Urothelium cell line (cell line): ENCODE results near the gene PLEKHM2.

Experiments
- DNase-seq: peaks from one replicate; pipeline ENCODE4 v3.0.0; 2011; ENCODE audit warnings: low spot score, mixed read lengths
- FAIRE-seq: peaks from 2 replicates; lab custom pipeline; 2011; peaks lifted over from hg19 to GRCh38; lab: Jason Lieb, UNC

Gene PLEKHM2

DNA sequence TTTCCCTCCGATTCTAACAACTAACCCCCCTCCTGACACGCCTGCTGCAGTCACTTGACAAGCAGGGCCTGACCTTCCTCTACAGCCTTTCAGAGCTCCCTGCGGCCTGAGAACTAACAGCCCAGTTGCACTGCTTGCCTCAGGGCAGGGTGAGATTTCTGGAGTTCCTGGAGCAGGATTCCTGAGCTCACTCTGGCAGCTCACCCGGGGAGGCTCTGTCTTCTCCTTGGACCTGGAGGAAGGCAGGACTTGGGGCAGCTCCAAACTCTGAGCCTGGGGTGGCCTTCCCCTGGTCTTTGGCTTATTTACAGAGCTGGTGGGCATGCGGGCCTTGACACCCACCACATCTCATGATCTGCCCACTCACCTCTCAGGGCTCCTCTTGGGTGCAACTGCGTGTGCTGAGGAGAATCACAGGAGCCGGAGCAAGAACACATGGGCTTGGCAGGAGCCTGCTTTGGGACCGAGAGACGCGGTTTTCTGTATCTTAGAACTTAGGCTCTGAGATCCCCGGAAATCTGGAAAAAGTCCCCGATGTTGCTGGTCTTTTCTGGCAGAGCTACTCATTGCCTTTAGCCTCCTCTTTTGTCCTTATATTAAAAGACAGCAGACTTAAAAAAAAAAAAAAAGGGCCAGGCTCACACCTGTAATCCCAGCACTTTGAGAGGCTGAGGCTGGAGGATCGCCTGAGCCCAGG, 38.9 kb downstream of the PLEKHM2 start:
- DNase-seq (no peak), FAIRE-seq (no peak)

GRCh38 chr1:15723631-15724246, 39.6 kb downstream of the PLEKHM2 start:
- no peak for DNase-seq
- FAIRE-seq = no peak

DNA sequence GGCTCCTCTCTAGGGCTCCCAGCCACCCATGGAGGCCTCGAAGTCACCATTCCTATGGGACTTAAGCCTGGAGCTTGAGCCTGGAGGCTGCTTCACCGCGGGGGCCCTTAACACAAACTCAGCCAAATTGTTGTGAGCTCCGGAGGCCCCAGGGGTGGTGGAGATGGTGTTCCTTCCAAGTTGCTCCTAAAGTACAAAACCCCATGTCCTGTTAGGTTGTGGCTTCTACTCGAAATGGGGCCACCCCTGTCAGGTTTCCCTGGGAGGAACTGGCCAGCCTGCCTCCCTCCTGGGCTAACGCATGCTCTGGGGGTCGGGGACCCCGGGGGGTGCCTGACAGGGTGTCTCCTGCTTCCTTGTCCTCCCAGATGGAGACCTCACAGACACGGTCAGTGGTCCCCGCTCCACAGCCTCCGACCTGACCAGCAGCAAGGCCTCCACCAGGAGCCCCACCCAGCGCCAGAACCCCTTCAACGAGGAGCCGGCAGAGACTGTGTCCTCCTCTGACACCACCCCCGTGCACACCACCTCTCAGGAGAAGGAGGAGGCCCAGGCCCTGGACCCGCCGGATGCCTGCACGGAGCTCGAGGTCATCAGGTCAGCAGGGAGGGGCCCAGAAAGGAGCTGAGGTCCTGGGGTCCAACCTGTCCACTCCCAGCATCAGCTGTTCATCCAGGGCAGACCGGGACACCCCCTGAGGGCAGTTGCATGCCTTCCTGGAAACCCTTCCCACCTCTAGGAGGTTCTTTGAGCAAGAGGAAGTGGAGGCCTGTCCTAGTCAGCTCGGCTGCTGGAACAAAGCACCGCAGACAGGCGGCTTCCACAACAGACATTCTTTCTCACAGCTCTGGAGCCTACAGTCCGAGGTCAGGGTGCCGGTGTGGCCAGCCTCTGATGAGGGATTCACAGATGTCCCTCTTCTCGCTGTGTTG, 41.1 kb downstream of the PLEKHM2 start:
- DNase-seq (no peak), FAIRE-seq (no peak)

GRCh38 chr1:15726508-15726907, 42.4 kb downstream of the PLEKHM2 start:
- FAIRE-seq (no peak), DNase-seq (no peak)

- FAIRE-seq (no peak), DNase-seq (no peak)
These were observed 42.9 kb downstream of the PLEKHM2 start for GRCh38 chr1:15727021-15727420.

GRCh38 chr1:15727424-15727823, 43.3 kb downstream of the PLEKHM2 start:
- no peak for DNase-seq
- no peak for FAIRE-seq

GRCh38 chr1:15727866-15728534, 43.9 kb downstream of the PLEKHM2 start:
- DNase-seq (no peak), FAIRE-seq (peak; percentile 61)

GRCh38 chr1:15728937-15729657, 45.0 kb downstream of the PLEKHM2 start:
- FAIRE-seq = no peak
- no peak for DNase-seq

- no peak for DNase-seq
- no peak for FAIRE-seq
These were observed 46.3 kb downstream of the PLEKHM2 start for GRCh38 chr1:15730423-15730822.

DNA sequence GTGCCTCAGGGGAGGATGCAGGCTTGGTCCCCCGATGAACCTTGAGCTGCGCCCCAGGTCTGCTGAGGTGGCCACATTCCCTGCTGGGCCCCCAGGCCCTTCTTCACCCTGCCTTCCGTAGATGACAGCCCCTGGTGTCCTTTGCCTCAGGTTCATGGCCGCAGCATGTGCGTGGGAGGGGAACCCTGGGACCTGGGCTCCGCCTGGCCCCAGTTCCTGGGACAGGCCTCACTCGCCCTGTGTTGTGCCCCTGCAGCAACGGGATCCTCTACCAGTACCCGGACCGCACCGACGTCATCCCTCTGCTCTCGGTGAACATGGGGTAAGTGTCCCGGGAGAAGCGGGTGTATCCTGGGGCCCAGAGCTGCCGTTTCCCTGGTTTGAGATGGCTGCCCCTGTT, 46.8 kb downstream of the PLEKHM2 start:
- DNase-seq (no peak), FAIRE-seq (no peak)

GRCh38 chr1:15731735-15732685, 47.9 kb downstream of the PLEKHM2 start:
- DNase-seq (no peak), FAIRE-seq (no peak)

DNA sequence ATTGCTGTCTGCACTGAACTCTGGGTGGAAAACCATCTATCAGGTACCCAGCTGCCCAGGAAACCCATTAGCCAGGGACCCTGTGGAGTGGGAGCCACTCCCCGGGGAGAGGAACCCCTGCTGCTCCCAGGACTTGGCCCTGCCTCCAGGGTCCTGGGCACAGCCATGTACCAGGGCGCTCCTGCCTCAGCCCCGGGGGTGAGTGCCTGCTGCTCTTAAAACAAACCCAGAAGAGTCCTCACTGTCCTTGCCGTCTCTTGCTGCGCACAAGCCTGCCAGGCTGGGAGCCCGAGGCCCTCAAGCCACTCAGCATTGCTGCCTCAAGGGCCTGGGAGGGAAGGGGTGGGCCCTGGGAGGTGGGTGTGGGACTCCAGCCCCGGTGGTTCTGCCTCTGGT, 48.6 kb downstream of the PLEKHM2 start:
- no peak for FAIRE-seq

GRCh38 chr1:15733218-15733725, 49.2 kb downstream of the PLEKHM2 start:
- DNase-seq (no peak), FAIRE-seq (no peak)

More for the DNA sequence above, 48.6 kb downstream of the PLEKHM2 start:
- DNase-seq = no peak

DNA sequence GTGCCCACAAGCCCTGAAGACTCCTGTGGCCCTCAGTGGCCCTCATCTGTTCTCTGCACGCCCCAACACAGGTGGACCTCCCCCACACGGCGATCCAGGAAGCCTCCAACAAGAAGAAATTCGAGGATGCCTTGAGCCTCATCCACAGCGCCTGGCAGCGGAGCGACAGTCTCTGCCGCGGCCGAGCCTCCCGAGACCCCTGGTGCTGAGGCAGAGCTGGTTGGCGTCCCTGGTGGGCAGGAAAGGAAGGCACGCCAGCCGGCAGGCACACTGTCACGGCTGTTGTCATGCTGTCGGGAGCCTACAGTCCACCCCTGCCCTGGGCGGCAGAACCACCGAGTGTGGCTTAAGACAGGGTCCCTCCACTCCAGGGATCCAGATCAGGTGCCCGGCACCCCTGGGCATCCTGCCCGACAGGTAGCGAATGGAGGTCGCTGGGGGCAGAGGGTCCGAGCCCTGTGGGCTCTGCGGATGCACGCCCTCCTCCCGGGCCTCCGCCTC, 49.7 kb downstream of the PLEKHM2 start:
- FAIRE-seq (no peak), DNase-seq (no peak)

DNA sequence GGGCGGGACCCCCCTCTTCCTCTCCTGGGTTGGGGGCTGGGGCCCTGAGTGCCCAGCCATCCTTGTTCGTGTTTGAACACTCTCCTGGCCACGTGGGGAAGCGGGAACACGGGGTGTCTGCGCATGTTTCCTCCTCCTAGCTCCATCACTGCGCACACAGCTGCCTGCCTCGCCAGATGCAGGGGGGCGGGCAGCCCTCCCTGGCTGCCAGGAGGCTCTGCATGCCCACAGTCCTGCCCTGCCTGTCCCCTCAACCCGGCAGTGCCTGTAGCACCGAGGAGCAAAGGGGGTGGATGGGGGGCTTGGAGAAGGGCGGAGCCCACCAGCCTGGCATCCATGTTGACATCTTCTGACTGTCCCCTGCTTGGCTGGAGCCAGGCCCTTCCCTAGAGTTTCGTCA, 50.2 kb downstream of the PLEKHM2 start:
- FAIRE-seq = no peak
- no peak for DNase-seq

- FAIRE-seq = no peak
- no peak for DNase-seq
These were observed 50.8 kb downstream of the PLEKHM2 start for GRCh38 chr1:15734901-15735300.

DNA sequence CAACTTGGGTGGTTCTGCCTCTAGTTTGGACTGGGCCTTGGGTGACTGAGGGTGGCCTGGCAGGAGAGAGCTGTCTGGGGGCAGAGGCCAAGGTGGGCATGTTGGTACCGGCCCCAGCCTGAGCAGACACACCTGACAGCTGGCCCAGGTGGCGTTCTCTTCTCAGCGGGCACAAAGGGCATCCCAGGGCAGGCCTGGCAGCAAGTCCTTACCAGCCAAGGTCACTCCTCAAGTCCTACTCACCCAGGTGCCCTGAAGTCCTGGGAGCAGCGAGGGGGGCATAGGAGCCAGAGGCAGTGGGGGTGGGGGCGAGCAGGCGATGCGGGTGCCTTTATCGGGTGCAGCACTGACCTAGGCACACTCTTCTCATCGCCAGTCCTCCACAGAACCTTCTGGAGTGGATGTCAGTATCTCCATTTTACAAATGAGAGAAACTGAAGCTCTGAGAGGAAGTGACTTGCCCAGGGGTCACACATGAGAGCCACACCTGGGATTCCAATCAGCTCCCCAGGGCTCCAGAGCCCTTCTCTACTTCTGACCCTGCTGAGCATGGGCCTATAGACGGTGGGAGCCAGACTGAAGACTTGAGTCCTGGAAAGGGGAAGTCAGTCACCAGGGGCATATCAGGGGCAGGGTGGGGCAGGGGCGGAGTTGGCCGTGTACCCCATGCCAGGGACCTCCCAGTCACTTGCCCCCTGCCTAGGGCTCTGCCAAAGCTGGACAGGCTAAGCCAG, 51.4 kb downstream of the PLEKHM2 start:
- no peak for DNase-seq
- no peak for FAIRE-seq
